HEK293 (cell line): Measurements from ENCODE around the gene SLC7A9.

Experiments
- CTCF ChIA-PET: fragments of 350-600 bp; formaldehyde crosslinking; extraction: SDS; loops from one replicate; lab custom pipeline; 2021; ENCODE audit warnings: antibody characterized with exemption; lab: Yijun Ruan, JAX
- POLR2A ChIA-PET: fragments of 300-600 bp; formaldehyde crosslinking; extraction: SDS; loops from one replicate; lab custom pipeline; 2020; ENCODE audit warnings: antibody characterized with exemption, inconsistent platforms; lab: Yijun Ruan, JAX
- H3K27ac ChIP-seq: fragments of 200-500 bp; sonication (Bioruptor generic); 2 replicates; pipeline ENCODE4 v1.5.1; 2014; ENCODE audit warnings: low read depth, low read length, control low read depth, inconsistent platforms; ENCODE audit errors: extremely low read depth
- H3K36me3 ChIP-seq, 2 experiments: fragments of 200-500 bp in 1 of 2; sonication (Bioruptor generic) in 1 of 2; 1 replicate in 1 of 2; 2 replicates in 1 of 2; pipeline ENCODE4 v1.5.1; 2014 to 2017; ENCODE audit warnings: inconsistent platforms in 2 of 2, low read length in 2 of 2; ENCODE audit not compliant: control insufficient read depth in 2 of 2, insufficient read depth in 1 of 2
- H3K4me1 ChIP-seq: fragments of 200-500 bp; sonication (Bioruptor generic); 2 replicates; pipeline ENCODE4 v1.5.1; 2014; ENCODE audit warnings: mild to moderate bottlenecking, low read length, inconsistent platforms; ENCODE audit not compliant: control insufficient read depth, insufficient read depth
- H3K4me3 ChIP-seq: 2 replicates; pipeline ENCODE4 v1.5.1; 2011; ENCODE audit warnings: low read depth, mild to moderate bottlenecking, control low read depth, low read length, moderate library complexity
- H3K9me3 ChIP-seq: fragments of 200-500 bp; sonication (Bioruptor generic); 2 replicates; pipeline ENCODE4 v1.5.1; 2014; ENCODE audit warnings: low read depth, low read length, inconsistent platforms; ENCODE audit not compliant: control insufficient read depth, insufficient read depth
- GFI1B ChIP-seq: fragments of 450-650 bp; formaldehyde crosslinking; IDR thresholded peaks from 2 replicates; pipeline ENCODE4 v1.5.1; 2016; ENCODE audit warnings: missing biosample characterization, missing genetic modification characterization
- HOXC10 ChIP-seq: sonication (generic); formaldehyde crosslinking; IDR thresholded peaks from 2 replicates; pipeline ENCODE4 v1.8.1; 2023; ENCODE audit warnings: mild to moderate bottlenecking, missing genetic modification reagents
- HOXD13 ChIP-seq: sonication (generic); formaldehyde crosslinking; IDR thresholded peaks from 2 replicates; pipeline ENCODE4 v1.8.0; 2022; ENCODE audit warnings: missing genetic modification reagents, borderline replicate concordance
- KLF1 ChIP-seq: fragments of 450-650 bp; formaldehyde crosslinking; IDR thresholded peaks from 2 replicates; pipeline ENCODE4 v1.5.1; 2016; ENCODE audit warnings: missing biosample characterization, missing genetic modification characterization
- SCRT1 ChIP-seq: fragments of 450-650 bp; formaldehyde crosslinking; IDR thresholded peaks from 2 replicates; pipeline ENCODE4 v1.5.1; 2016; ENCODE audit warnings: missing biosample characterization, missing genetic modification characterization, borderline replicate concordance
- TCF7L2 ChIP-seq: IDR thresholded peaks from 2 replicates; pipeline ENCODE4 v1.6.1; 2011; ENCODE audit warnings: low read depth, mild to moderate bottlenecking, inconsistent platforms, low read length, moderate library complexity, borderline replicate concordance
- ZBTB17 ChIP-seq: fragments of 450-650 bp; formaldehyde crosslinking; IDR thresholded peaks from 2 replicates; pipeline ENCODE4 v1.5.1; 2016; ENCODE audit warnings: missing biosample characterization, missing genetic modification characterization
- ZNF138 ChIP-seq: fragments of 450-650 bp; formaldehyde crosslinking; IDR thresholded peaks from 2 replicates; pipeline ENCODE4 v1.5.1; 2016; ENCODE audit warnings: missing biosample characterization, missing genetic modification characterization, borderline replicate concordance
- ZNF202 ChIP-seq: fragments of 450-650 bp; formaldehyde crosslinking; IDR thresholded peaks from 2 replicates; pipeline ENCODE4 v1.5.1; 2016; ENCODE audit warnings: missing biosample characterization, missing genetic modification characterization, borderline replicate concordance
- ZNF248 ChIP-seq: fragments of 450-650 bp; formaldehyde crosslinking; IDR thresholded peaks from 2 replicates; pipeline ENCODE4 v1.5.1; 2017; ENCODE audit warnings: missing biosample characterization, missing genetic modification characterization
- ZNF266 ChIP-seq: fragments of 450-650 bp; formaldehyde crosslinking; IDR thresholded peaks from 2 replicates; pipeline ENCODE4 v1.5.1; 2016; ENCODE audit warnings: missing biosample characterization, missing genetic modification characterization, low read depth
- ZNF280D ChIP-seq: fragments of 450-650 bp; formaldehyde crosslinking; IDR thresholded peaks from 2 replicates; pipeline ENCODE4 v1.5.1; 2016; ENCODE audit warnings: missing biosample characterization, missing genetic modification characterization
- ZNF335 ChIP-seq: fragments of 450-650 bp; formaldehyde crosslinking; conservative IDR thresholded peaks from 2 replicates; pipeline ENCODE4 v1.5.1; 2016; ENCODE audit warnings: missing biosample characterization, missing genetic modification characterization
- ZNF394 ChIP-seq: fragments of 450-650 bp; formaldehyde crosslinking; IDR thresholded peaks from 2 replicates; pipeline ENCODE4 v1.5.1; 2016; ENCODE audit warnings: missing biosample characterization, missing genetic modification characterization, mild to moderate bottlenecking, moderate library complexity, borderline replicate concordance
- ZNF426 ChIP-seq: fragments of 450-650 bp; formaldehyde crosslinking; IDR thresholded peaks from 2 replicates; pipeline ENCODE4 v1.5.1; 2017; ENCODE audit warnings: missing biosample characterization, missing genetic modification characterization, mild to moderate bottlenecking, inconsistent platforms, moderate library complexity
- ZNF473 ChIP-seq: fragments of 450-650 bp; formaldehyde crosslinking; IDR thresholded peaks from 2 replicates; pipeline ENCODE4 v1.5.1; 2017; ENCODE audit warnings: missing biosample characterization, missing genetic modification characterization
- ZNF600 ChIP-seq: fragments of 450-650 bp; formaldehyde crosslinking; IDR thresholded peaks from 2 replicates; pipeline ENCODE4 v1.5.1; 2016; ENCODE audit warnings: missing biosample characterization, missing genetic modification characterization
- ZNF623 ChIP-seq: fragments of 450-650 bp; formaldehyde crosslinking; IDR thresholded peaks from 2 replicates; pipeline ENCODE4 v1.5.1; 2016; ENCODE audit warnings: missing biosample characterization, missing genetic modification characterization
- ZNF692 ChIP-seq: fragments of 450-650 bp; formaldehyde crosslinking; IDR thresholded peaks from 2 replicates; pipeline ENCODE4 v1.5.1; 2016; ENCODE audit warnings: missing biosample characterization, missing genetic modification characterization
- ZSCAN4 ChIP-seq: fragments of 450-650 bp; formaldehyde crosslinking; IDR thresholded peaks from 2 replicates; pipeline ENCODE4 v1.5.1; 2017; ENCODE audit warnings: missing biosample characterization, missing genetic modification characterization
- TF ChIP-seq, protein P1 (sequence below): fragments of 450-650 bp; formaldehyde crosslinking; IDR thresholded peaks from 2 replicates; pipeline ENCODE4 v1.5.1; 2016; ENCODE audit warnings: missing biosample characterization, missing genetic modification characterization

Gene SLC7A9

DNA sequence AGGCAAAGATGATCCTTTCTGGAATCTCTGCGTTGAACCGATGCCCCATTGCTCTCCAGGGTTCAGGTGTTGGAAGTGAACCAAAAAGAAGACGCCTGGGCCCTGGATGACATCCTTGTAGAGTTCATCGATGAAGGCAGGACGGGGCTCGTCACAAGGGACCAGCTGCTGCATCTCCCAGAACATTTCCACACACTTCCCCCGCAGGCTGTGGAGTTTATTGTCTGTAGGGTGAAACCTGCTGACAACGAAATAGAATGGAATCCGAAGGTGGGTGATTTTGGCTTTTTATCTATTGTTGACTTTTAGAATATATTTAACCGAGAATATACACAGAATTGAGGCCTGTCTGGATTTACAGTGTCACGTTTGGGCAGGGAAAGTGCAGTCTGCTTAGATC is 58.4 kb downstream of the SLC7A9 start:
- Histone ChIP-seq H3K36me3 (peaks cover 0 to 3% of the 10 kb centered on the region in 2 experiments; a peak in 1 of 3 replicates), H3K4me1 (peaks cover 4% of the 10 kb centered on the region), H3K4me3 (no peak overlapping the region), H3K27ac (no peak overlapping the region), H3K9me3 (no peaks in the 10 kb centered on the region; the same call in 1 of the 2 replicates)
- POLR2A ChIA-PET, result no interaction called here
- TF ChIP-seq ZSCAN4 (tag by site-specific recombination) (no peak), ZNF202 (no peak), ZNF623 (tag by site-specific recombination) (no peak), TCF7L2 (no peak), ZNF473 (tag by site-specific recombination) (no peak), KLF1 (tag by site-specific recombination) (no peak)
- CTCF ChIA-PET, result no interaction called here

DNA sequence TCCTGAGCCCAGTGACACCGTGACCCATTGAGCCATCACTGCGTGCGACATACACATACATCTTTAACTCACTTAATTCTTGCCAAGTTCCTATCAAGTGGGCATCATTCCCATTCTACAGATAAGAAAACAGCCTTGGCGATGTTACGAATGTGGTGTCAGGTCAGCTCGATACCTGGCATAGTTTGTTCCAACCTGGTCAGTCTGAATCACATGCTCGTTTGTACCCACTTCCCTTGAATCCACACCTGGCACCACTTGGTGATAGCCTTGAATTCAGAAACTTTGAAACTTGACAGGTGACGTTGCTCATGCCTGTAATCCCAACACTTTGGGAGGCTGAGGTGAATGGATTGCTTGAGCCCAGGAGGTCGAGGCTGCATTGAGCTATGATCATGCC is 59.1 kb downstream of the SLC7A9 start:
- peaks cover 0 to 3% of the 10 kb centered on the region in 2 experiments; a peak in 1 of 3 replicates for H3K36me3 ChIP-seq
- no peaks in the 10 kb centered on the region; the same call in 1 of the 2 replicates for H3K9me3 ChIP-seq
- H3K27ac ChIP-seq, result no peak overlapping the region
- H3K4me1 ChIP-seq, result peaks cover 4% of the 10 kb centered on the region
- POLR2A ChIA-PET, result no interaction called here
- CTCF ChIA-PET, result no interaction called here
- no peak overlapping the region for H3K4me3 ChIP-seq
- TF ChIP-seq ZNF335 (tag by site-specific recombination), result 0 out of 2 replicates have a peak, but pooled peaks have one; percentile 17
- TF ChIP-seq HOXD13, result no peak

GRCh38 chr19:32809754-32810153 is 59.8 kb downstream of the SLC7A9 start:
- TF ChIP-seq ZNF600 (no peak), ZNF248 (no peak), ZNF138 (tag by site-specific recombination) (no peak), ZNF280D (tag by site-specific recombination) (no peak), SCRT1 (tag by site-specific recombination) (no peak)
- Histone ChIP-seq H3K9me3 (no peaks in the 10 kb centered on the region), H3K27ac (no peak overlapping the region), H3K4me1 (peaks cover 4% of the 10 kb centered on the region), H3K36me3 (peaks cover 0 to 3% of the 10 kb centered on the region in 2 experiments; a peak in 1 of 3 replicates), H3K4me3 (no peak overlapping the region)
- CTCF ChIA-PET, result no interaction called here
- POLR2A ChIA-PET, result no interaction called here

GRCh38 chr19:32809254-32809653 is 60.3 kb downstream of the SLC7A9 start:
- H3K9me3 ChIP-seq, result no peaks in the 10 kb centered on the region
- H3K4me3 ChIP-seq, result no peak overlapping the region
- peak overlapping the region; percentile 31; the same call in 1 of the 2 replicates for H3K27ac ChIP-seq
- ChIA-PET POLR2A (no interaction called here), CTCF (no interaction called here)
- H3K4me1 ChIP-seq, result peaks cover 4% of the 10 kb centered on the region
- H3K36me3 ChIP-seq, result peaks cover 0 to 3% of the 10 kb centered on the region in 2 experiments; a peak in 1 of 3 replicates
- peak; percentile 90 for TF ChIP-seq ZNF335 (tag by site-specific recombination)
- TF ChIP-seq GFI1B (tag by site-specific recombination), result no peak
- no peak for TF ChIP-seq HOXC10 (CRISPR knock-in tag)
- TF ChIP-seq, protein P1, sequence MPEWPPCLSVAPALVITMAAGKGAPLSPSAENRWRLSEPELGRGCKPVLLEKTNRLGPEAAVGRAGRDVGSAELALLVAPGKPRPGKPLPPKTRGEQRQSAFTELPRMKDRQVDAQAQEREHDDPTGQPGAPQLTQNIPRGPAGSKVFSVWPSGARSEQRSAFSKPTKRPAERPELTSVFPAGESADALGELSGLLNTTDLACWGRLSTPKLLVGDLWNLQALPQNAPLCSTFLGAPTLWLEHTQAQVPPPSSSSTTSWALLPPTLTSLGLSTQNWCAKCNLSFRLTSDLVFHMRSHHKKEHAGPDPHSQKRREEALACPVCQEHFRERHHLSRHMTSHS (tag by site-specific recombination), result no peak
- no peak for TF ChIP-seq ZNF394 (tag by site-specific recombination)
- TF ChIP-seq ZNF266 (tag by site-specific recombination), result no peak
- TF ChIP-seq ZNF692, result no peak
- no peak for TF ChIP-seq ZNF426 (tag by site-specific recombination)
- peak; percentile 52 for TF ChIP-seq ZBTB17
